Spleen (tissue), 11 donors: ENCODE data around the gene PKD1. TPM values are rescaled to one million over a fixed set of nuclear protein-coding genes. Genes with fewer than 3 reads are reported as not detected.

ENCODE experiments used
- DNase-seq: peaks from one replicate; pipeline ENCODE4 v3.0.0-alpha.2; 2020
- H3K27ac ChIP-seq, 8 donors: fragments of 200-600 bp; sonication (generic) in 7 of 8; 1 replicate in 4 of 8; 2 replicates in 4 of 8; pipeline versions ENCODE4 v1.5.0 to v1.8.0; 2016 to 2021; ENCODE audit warnings: inconsistent platforms in 4 of 8, mild to moderate bottlenecking in 4 of 8, moderate library complexity in 1 of 8
- H3K27me3 ChIP-seq, 7 donors: fragments of 200-600 bp; sonication (generic) in 6 of 7; replicated peaks in 1 of 7; 1 replicate in 4 of 7; 2 replicates in 3 of 7; pipeline versions ENCODE4 v1.5.0 to v1.8.0; 2016 to 2021; ENCODE audit warnings: inconsistent platforms in 3 of 7, mild to moderate bottlenecking in 1 of 7
- H3K36me3 ChIP-seq, 6 donors: fragments of 200-600 bp; sonication (generic) in 5 of 6; 1 replicate in 4 of 6; 2 replicates in 2 of 6; pipeline versions ENCODE4 v1.5.0 to v1.8.0; 2016 to 2021; ENCODE audit warnings: inconsistent platforms in 2 of 6
- H3K4me1 ChIP-seq, 6 donors: fragments of 200-600 bp; sonication (generic) in 5 of 6; 1 replicate in 3 of 6; 2 replicates in 3 of 6; pipeline versions ENCODE4 v1.5.0 to v1.8.0; 2016 to 2021; ENCODE audit warnings: inconsistent platforms in 3 of 6
- H3K4me3 ChIP-seq, 8 donors: fragments of 200-600 bp; sonication (generic) in 7 of 8; 1 replicate in 4 of 8; 2 replicates in 4 of 8; pipeline versions ENCODE4 v1.5.0 to v1.8.0; 2016 to 2021; ENCODE audit warnings: inconsistent platforms in 4 of 8, mild to moderate bottlenecking in 4 of 8, moderate library complexity in 2 of 8
- H3K9me3 ChIP-seq, 8 donors: fragments of 200-600 bp; sonication (generic) in 7 of 8; 1 replicate in 4 of 8; 2 replicates in 4 of 8; pipeline versions ENCODE4 v1.5.0 to v1.8.0; 2016 to 2021; ENCODE audit warnings: inconsistent platforms in 4 of 8
- POLR2A ChIP-seq, 3 donors: fragments of 450-650 bp; IDR thresholded peaks; one replicate each; pipeline ENCODE4 v1.5.1; 2017; ENCODE audit warnings: antibody characterized with exemption in 3 of 3, mild to moderate bottlenecking in 1 of 3
- POLR2AphosphoS5 ChIP-seq, 3 donors: sonication (generic); formaldehyde crosslinking; IDR thresholded peaks; one replicate each; pipeline ENCODE4 v1.5.1; 2017; ENCODE audit warnings: antibody characterized with exemption in 3 of 3
- WGBS, 5 donors: extraction: QIAGEN DNeasy Blood & Tissue Kit in 3 of 5; methylation state at CpG; one replicate each; pipeline versions ENCODE4 v1.1.5 to v1.1.7; 2013 to 2018; 5-methylcytosine and 5-hydroxymethylcytosine counted together
- intact Hi-C: fragments of 100-400 bp; cut with DNase I; formaldehyde crosslinking; loops from one replicate; pipeline ENCODE4 v1.15.0; 2023; ENCODE audit warnings: low total_unique reads
- polyA plus RNA-seq, 3 donors: library from polyadenylated mRNA; stranded (reverse); fragments of 200-250 nt; gene quantifications; one replicate each; pipeline ENCODE4 v1.2.1, GENCODE V29; 2013
- total RNA-seq, 7 donors: library from RNA; depleted of rRNA in 3 of 7; stranded (reverse); fragments of >200 nt in 3 of 7; fragmentation: NEBNext Ultra II Directional in 4 of 7; extraction: Animal tissue kit (Norgen Biotek cat#: 25700) in 4 of 7; gene quantifications; one replicate each; pipeline versions ENCODE4 v1.1.0 to v1.2.1, GENCODE V29; 2016 to 2021
- TF ChIP-seq, protein P1 (sequence below), 11 experiments: fragments of 200-600 bp in 7 of 11; fragments of 450-650 bp in 4 of 11; sonication (generic) in 4 of 11; IDR thresholded peaks in 8 of 11; conservative IDR thresholded peaks in 3 of 11; 1 replicate in 7 of 11; 2 replicates in 4 of 11; pipeline versions ENCODE4 v1.4.0 to v1.8.0; 2016 to 2021; ENCODE audit warnings: antibody characterized with exemption in 11 of 11, inconsistent platforms in 4 of 11, mild to moderate bottlenecking in 1 of 11
- donor health status: healthy with polysubstance abuse.
- donor health status: DM: no; HTN: no; CAD: no; lungs with moderate emphysema.
- donor health status: DM: no; HTN: no; CAD: no.
- donor health status: Bipolar disorder and iron deficiency.
- donor health status: healthy.
- donor health status: DM: no; HTN: no; CAD: no.
- donor health status: DM: yes; HTN: yes; CAD: no.

PKD1 gene
- total and polyA plus RNA-seq, 10 donors: 14.0 to 124 (median 79.8) TPM

DNA sequence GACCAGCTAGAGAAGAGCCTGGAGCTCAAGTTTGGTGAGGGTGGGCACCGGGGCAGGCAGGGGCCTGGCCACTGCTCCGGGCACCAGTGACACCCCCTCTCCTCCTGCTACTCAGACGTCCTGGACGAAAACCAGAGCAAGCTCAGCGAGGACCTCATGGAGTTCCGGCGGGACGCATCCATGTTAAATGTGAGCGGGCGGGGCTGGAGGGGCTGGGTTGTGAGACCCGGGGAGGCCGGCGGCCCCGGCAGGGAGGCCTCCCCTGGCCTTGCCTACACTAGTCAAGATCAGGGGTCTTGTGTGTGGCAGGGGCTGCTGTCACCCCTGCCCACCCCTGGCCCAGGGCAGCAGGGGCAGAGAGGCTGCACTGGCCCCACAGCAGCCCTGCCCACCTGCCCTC, 37.7 kb upstream of the PKD1 start:
- Histone ChIP-seq H3K9me3 (peaks cover 0 to 2% (median 0%) of the 10 kb centered on the region in 8 donors), H3K36me3 (peaks cover 4 to 100% (median 87%) of the 10 kb centered on the region in 6 donors), H3K27ac (no peak overlapping the region), H3K4me1 (peaks cover 4 to 62% (median 28%) of the 10 kb centered on the region in 6 donors), H3K4me3 (no peak overlapping the region), H3K27me3 (no peaks in the 10 kb centered on the region)
- intact Hi-C loops: no loop called here
- WGBS, 5 donors: 86 to 98% (median 92%) methylated on average over 13 to 14 of the region's 14 CpGs
- TF ChIP-seq, protein P1, sequence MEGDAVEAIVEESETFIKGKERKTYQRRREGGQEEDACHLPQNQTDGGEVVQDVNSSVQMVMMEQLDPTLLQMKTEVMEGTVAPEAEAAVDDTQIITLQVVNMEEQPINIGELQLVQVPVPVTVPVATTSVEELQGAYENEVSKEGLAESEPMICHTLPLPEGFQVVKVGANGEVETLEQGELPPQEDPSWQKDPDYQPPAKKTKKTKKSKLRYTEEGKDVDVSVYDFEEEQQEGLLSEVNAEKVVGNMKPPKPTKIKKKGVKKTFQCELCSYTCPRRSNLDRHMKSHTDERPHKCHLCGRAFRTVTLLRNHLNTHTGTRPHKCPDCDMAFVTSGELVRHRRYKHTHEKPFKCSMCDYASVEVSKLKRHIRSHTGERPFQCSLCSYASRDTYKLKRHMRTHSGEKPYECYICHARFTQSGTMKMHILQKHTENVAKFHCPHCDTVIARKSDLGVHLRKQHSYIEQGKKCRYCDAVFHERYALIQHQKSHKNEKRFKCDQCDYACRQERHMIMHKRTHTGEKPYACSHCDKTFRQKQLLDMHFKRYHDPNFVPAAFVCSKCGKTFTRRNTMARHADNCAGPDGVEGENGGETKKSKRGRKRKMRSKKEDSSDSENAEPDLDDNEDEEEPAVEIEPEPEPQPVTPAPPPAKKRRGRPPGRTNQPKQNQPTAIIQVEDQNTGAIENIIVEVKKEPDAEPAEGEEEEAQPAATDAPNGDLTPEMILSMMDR (IDR thresholded peaks at IDR 0.05 in 8 of 11, conservative IDR thresholded peaks at IDR 0.05 in 3 of 11): no peak
- peak in 1 of 3 donors; percentile 10 for TF ChIP-seq POLR2AphosphoS5 (IDR thresholded peaks at IDR 0.05)
- no peak for TF ChIP-seq POLR2A (IDR thresholded peaks at IDR 0.05)
- DNase-seq: no peak

- Histone ChIP-seq H3K27ac (no peak overlapping the region), H3K36me3 (peaks cover 4 to 100% (median 90%) of the 10 kb centered on the region in 6 donors), H3K4me3 (no peak overlapping the region), H3K9me3 (no peaks in the 10 kb centered on the region), H3K27me3 (no peaks in the 10 kb centered on the region), H3K4me1 (peaks cover 4 to 66% (median 31%) of the 10 kb centered on the region in 6 donors)
- TF ChIP-seq, protein P1 (IDR thresholded peaks at IDR 0.05 in 8 of 11, conservative IDR thresholded peaks at IDR 0.05 in 3 of 11): no peak
- TF ChIP-seq POLR2AphosphoS5 (IDR thresholded peaks at IDR 0.05) (no peak), POLR2A (IDR thresholded peaks at IDR 0.05) (no peak)
- 89 to 96% (median 92%) methylated on average over 28 to 29 of the region's 29 CpGs for WGBS, 5 donors
- intact Hi-C loops: no loop called here
- DNase-seq: no peak
These were observed 37.1 kb upstream of the PKD1 start for GRCh38 chr16:2172688-2173335.

- no peak for DNase-seq
- Histone ChIP-seq H3K36me3 (peaks cover 4 to 100% (median 88%) of the 10 kb centered on the region in 6 donors), H3K9me3 (no peaks in the 10 kb centered on the region), H3K27me3 (no peaks in the 10 kb centered on the region), H3K27ac (peak overlapping the region in 4 of 8 donors; percentile 78 to 81 (median 81)), H3K4me1 (peaks cover 4 to 77% (median 34%) of the 10 kb centered on the region in 6 donors), H3K4me3 (peak overlapping the region in 5 of 8 donors; percentile 25 to 67 (median 42))
- intact Hi-C loops: no loop called here
- TF ChIP-seq, protein P1 (IDR thresholded peaks at IDR 0.05 in 8 of 11, conservative IDR thresholded peaks at IDR 0.05 in 3 of 11): no peak
- peak in 1 of 3 donors; percentile 19 for TF ChIP-seq POLR2AphosphoS5 (IDR thresholded peaks at IDR 0.05)
- TF ChIP-seq POLR2A (IDR thresholded peaks at IDR 0.05): no peak
- WGBS, 5 donors: 88 to 98% (median 91%) methylated on average over 15 to 28 of the region's 28 CpGs
These were observed 36.0 kb upstream of the PKD1 start for GRCh38 chr16:2171601-2172178.
